Cardiac fibroblast (primary cell): Measurements from ENCODE around the gene TMEM115.

Experiments used
- DNase-seq, 2 donors: peaks; one replicate each; pipeline versions ENCODE4 v3.0.0 to v3.0.0-alpha.2; 2010; ENCODE audit warnings: low read depth in 2 of 2
- H3K4me3 ChIP-seq, 2 donors: replicated peaks in 1 of 2; 1 replicate in 1 of 2; 2 replicates in 1 of 2; pipeline ENCODE4 v1.5.1; 2011; ENCODE audit warnings: low read depth in 2 of 2, low read length in 2 of 2, mild to moderate bottlenecking in 2 of 2, moderate library complexity in 1 of 2
- TF ChIP-seq, protein P1 (sequence below): IDR thresholded peaks from one replicate; pipeline ENCODE4 v1.5.1; 2011; ENCODE audit warnings: low read depth, mild to moderate bottlenecking, low read length, inconsistent platforms

Gene TMEM115

DNA sequence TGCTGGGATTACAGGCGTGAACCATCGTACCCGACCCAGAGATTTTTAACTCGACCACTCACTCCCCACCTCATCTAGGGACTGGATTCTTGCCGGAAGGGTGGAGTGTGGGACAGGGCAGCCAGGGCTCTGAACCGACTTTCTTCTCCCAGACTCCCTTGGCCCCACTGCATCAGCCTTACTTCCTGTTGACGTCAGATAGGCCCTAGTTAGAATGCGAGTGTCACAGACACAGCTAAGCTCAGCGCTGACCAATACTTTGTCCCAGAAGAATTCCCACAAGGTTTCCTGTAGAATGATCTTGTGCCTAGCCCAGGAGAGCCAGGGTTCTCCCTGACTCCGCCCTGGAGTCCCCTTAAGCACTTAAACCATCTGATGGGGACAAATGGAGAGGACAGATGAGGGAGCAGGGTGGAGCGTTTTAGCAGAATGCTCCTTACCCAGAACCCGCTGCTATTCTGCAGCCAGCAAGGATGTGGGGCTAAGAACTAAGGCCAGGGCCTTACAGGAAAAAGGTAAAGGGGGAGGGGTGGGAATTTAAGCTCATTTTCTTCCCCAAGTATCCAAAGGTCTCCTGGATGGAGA lies 25.5 kb downstream of the TMEM115 start:
- DNase-seq, result peak; percentile 93 to 95
- TF ChIP-seq, protein P1, sequence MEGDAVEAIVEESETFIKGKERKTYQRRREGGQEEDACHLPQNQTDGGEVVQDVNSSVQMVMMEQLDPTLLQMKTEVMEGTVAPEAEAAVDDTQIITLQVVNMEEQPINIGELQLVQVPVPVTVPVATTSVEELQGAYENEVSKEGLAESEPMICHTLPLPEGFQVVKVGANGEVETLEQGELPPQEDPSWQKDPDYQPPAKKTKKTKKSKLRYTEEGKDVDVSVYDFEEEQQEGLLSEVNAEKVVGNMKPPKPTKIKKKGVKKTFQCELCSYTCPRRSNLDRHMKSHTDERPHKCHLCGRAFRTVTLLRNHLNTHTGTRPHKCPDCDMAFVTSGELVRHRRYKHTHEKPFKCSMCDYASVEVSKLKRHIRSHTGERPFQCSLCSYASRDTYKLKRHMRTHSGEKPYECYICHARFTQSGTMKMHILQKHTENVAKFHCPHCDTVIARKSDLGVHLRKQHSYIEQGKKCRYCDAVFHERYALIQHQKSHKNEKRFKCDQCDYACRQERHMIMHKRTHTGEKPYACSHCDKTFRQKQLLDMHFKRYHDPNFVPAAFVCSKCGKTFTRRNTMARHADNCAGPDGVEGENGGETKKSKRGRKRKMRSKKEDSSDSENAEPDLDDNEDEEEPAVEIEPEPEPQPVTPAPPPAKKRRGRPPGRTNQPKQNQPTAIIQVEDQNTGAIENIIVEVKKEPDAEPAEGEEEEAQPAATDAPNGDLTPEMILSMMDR, result no peak
- H3K4me3 ChIP-seq, result peak overlapping the region in 1 of 2 donors; percentile 21

DNA sequence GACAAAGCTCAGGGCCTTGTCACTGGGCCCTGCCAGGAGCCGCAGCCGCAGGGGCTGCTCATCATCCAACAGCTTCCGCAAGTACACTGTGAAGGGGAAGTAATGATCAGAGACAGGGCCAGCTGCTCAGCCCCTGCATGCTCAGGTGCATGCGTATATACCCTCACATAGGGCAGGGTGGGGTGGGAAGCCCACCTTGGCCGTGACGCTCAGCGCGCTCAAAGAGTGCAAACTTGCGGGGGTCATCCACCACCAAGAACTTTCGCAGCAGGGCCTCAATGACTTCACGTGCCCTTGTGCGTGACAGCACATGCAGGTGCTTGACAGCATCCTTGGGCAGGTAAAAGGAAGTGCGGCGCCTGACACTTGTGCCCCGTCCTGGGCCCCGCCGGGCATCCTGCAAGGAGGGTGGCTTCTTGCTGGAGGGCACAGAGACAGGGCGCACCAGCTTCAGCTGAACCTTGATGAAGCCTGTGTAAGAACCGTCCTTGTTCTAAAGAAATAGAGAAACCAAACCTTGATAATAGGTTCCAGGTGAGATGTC lies 27.9 kb downstream of the TMEM115 start:
- DNase-seq, result no peak
- TF ChIP-seq, protein P1, result no peak
- H3K4me3 ChIP-seq, result no peak overlapping the region

DNA sequence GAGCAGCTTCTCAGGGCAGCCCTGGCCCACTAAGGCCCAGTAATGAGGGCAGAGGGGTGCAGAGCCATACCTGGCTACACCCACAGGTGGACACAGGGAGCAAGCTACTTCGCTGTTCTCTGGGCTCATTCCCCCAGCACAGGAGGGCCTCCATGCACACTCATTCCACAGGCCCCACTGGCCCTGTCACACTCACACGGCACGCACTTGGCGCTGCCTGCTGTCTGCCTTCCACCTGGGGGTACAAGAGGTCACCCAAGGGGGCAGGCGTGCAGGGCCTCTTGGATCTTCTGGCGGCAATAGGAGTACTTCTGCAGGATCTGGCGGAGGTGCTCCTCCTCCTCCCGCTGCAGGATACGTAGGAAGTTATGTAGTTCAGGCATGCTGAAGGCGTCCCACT lies 29.0 kb downstream of the TMEM115 start:
- H3K4me3 ChIP-seq, result no peak overlapping the region
- TF ChIP-seq, protein P1, result no peak
- no peak for DNase-seq

DNA sequence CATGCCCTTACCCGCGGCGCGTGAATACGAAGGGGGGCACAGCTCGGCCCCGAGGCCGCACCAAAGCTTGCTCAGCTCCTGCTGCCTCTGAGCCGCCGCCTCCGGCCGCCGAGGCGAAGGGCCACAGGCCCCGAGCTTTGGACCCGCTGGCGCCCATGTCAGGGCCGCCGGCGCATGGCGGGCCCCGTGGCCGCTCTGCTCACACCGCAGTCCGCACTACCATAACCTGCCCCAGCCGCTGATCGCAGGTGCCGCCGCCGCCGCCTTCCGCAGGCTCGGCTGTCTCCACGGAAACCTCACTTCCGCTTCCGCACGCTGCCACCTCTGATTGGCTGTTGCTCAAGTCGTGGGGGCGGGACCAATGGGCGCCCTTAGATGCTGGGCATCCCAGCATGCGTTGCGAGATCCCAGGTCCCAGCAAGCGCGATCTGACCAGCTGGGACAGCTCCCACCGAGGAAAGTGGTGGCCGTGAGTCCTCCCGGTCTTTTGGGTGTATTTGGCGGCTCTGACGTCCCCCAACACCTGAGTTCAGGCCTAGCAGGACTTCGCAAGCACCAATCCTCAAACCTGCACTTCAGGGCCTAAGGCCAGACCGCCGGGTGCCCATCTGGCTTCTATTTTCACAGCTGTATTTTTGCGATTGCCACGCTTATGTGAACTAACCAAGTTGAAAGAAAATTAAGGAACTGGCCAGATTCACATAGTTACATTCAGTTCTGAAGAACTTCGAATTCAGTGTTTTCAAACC lies 31.2 kb downstream of the TMEM115 start, which contains the start of gene TUSC2:
TSS of gene TUSC2 (minus strand) at position 281 of the 749 bp plus-strand sequence. CDS start at position 157, 124 bp downstream.
- DNase-seq, result peak; percentile 97
- TF ChIP-seq, protein P1, result no peak
- peak within 1 kb of the TSS; percentile 91 to 92 for H3K4me3 ChIP-seq

DNA sequence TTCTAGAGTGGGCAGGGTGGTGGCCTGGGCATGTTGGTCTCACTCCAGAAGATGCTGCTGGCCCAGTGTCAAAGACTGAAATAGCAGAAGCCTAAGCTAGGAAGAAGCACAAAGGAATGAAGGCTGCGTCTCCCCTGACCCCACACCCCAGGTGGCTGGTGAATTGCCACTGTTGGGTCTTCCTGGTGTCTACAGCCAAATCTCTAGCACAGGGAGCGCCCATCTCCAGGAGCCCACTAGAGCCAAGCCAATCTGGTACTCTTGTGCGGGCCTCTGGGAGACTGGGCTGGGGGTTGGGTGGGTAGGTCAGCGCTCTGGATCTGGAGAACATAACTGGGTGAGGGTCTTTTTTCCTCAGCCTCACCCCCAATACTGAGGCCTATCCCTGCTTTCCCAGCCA lies 32.2 kb downstream of the TMEM115 start:
- peak overlapping the region; percentile 91 to 92 for H3K4me3 ChIP-seq
- TF ChIP-seq, protein P1, result no peak
- DNase-seq, result no peak

DNA sequence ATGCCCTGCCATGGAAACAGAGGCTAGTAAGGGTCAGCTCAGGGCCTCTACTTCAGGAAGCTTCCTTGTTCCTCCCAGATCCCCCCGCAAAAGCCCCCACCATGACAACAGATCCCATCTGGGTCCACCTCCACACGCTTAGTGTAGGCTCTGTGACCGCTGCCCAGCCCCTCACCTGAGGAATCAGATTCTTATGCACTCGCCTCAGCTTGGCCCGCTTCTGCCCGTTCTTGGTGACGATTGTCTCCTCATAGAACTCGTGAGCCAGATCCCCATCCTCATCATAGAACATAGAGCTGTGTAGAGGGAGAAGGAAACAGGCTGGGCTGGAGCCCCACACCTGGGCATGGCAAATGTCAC lies 33.2 kb downstream of the TMEM115 start:
- H3K4me3 ChIP-seq, result no peak overlapping the region
- TF ChIP-seq, protein P1, result no peak
- DNase-seq, result no peak
